Stimulated activated naive CD4-positive, alpha-beta T cell treated with Interleukin-2 at 50 U/mL for 16 hours (primary cell): ENCODE results near the gene RNF157.
"Not testable (repeated sequence)": the region's sequence is repeated elsewhere in the genome, so short reads cannot be mapped to it uniquely, and the experiment has no call there.

ENCODE experiments used
- DNase-seq: peaks from one replicate; lab custom pipeline; 2025; lab: John Stamatoyannopoulos, UW

Gene RNF157

DNA sequence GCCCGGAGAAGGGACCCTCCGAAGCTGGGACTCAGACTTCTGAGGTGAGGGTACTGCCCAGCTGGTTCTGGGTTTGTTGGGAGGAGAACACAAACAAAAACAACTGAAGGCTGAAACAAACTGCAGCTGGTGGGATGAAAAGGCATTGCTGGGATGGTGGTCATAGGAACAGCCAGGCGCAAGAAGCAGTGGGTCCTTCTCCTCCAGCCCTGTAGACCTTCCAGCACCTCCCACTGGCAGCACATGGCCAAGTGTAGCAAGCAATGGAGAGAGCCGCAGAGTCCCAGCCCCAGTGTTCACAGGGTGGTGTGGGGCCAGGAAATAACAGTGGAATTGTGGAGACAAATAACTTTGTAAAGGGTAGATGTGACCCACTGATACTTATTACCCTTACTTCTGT is 50.6 kb downstream of the RNF157 start:
- no peak for DNase-seq

DNA sequence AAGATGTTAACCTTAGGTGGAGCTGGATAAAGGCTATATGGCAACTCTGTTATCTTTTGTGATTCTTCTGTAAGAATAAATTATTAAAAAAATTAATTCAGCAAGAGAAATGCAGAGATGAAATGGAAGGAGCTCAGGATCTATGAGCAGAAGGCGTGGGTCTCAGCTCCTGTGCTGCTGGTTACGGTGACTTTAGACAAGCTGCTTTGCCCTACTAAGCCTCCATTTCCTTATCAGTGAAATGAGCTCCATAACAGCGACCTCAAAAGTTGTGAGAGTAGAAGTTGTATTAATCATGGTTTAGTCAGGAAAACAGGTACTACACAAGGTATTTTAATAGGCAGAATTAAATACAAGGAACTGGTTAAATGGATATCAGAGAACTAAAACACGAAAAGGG is 51.0 kb downstream of the RNF157 start:
- no peak for DNase-seq

DNA sequence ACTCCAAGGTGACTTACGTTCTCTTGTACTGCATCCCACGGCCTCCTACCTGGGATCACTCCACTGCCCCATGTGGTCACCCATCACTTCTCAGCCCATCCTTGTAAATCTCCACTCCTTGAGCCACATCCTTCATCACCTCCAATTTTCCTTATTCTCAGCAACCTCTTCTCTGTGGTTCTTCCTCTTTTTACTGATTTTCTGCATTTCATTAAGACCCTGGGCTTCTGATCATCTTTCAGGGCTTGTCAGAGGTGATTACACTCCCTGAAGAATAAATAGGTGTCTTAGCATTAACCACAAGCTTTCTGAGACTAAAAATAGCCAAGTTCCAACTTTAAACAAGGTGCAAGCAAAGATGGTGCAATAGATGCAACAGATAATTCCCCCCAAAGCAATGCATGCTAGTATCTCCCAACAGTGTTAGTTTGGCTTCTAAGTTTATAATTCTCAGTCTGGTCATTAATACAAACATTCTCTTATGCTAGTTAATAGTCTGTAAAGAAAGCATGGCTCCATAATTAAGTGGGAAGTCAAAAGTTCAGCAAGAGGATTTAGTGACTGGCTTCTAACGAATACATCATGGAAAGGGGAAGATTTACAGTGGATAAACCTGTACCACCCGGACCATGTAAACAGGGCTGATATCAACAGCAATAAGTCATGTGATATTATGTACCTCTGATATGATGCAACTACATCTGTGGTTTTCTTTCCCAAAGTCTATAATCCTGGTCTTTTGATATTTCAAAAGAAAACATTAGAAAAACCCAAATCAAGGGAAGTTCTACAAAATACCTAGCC is 51.9 kb downstream of the RNF157 start:
- no peak for DNase-seq

DNA sequence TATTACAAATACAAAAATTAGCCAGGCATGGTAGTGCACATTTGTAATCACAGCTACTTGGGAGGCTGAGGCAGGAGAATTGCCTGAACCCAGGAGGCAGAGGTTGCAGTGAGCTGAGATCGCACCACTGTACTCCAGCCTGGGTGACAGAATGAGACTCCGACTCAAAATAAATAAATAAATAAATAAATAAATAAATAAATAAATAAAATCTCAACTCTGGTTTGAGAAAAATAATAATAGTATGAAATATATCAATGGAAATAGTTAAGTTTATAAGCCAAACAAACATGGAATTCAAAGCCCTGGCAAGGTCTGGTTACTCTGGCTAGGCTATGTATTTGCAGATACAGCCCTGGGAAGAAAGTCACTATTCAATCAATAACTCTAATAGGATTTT is 53.5 kb downstream of the RNF157 start:
- not testable (repeated sequence) for DNase-seq

DNA sequence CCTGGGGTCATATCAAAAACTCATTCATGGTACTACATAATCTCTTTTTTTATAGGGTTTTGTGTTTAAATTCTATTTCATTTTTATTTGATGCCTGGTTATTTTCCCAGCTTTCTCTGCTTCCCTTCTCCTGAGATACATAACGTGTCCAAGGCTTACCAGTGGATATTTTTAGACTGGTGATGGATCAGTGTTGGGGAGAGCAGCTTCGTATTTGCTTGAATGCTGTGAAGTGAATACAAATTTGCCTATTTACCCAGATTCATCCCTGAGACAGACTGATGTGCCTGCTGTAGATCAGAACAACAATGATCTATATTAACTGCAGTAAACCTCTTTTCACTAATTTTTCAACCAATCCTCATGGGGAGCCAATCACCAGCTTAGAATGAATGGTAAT is 56.0 kb downstream of the RNF157 start:
- no peak for DNase-seq

DNA sequence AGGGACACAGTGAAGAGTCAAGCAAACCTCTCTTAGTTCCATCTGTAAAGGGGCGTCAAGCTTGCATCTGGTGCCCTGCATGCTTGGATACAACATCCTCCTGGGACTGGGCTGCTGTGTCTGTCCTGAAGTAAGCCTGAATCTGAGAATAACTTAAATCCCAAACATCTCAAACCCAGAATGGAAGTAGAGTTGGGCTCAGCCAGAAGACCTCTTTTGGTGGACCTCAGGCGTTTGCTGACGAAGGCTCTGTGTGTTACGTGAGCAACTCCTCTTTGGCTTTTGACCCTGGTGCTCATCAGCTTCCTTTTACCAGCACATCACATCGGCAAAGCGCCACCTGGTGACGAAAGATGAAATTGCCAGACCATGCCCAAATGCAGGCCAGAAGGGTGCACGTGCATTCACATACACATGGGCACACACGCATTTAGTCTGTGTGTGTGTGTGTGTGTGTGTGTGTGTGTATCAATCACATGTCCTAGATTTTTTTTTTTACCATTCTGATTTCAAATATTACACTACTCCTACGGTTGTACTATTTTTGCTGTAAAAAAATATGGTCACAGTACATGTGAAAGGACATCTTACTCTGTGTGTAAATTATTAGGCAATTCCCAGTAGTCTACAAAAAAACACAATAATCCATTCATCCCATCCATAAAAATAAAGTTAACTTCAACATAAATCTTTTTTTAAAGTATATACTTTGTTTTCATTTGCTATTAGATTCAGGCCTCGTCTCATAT is 58.1 kb downstream of the RNF157 start:
- DNase-seq = peak; percentile 90

DNA sequence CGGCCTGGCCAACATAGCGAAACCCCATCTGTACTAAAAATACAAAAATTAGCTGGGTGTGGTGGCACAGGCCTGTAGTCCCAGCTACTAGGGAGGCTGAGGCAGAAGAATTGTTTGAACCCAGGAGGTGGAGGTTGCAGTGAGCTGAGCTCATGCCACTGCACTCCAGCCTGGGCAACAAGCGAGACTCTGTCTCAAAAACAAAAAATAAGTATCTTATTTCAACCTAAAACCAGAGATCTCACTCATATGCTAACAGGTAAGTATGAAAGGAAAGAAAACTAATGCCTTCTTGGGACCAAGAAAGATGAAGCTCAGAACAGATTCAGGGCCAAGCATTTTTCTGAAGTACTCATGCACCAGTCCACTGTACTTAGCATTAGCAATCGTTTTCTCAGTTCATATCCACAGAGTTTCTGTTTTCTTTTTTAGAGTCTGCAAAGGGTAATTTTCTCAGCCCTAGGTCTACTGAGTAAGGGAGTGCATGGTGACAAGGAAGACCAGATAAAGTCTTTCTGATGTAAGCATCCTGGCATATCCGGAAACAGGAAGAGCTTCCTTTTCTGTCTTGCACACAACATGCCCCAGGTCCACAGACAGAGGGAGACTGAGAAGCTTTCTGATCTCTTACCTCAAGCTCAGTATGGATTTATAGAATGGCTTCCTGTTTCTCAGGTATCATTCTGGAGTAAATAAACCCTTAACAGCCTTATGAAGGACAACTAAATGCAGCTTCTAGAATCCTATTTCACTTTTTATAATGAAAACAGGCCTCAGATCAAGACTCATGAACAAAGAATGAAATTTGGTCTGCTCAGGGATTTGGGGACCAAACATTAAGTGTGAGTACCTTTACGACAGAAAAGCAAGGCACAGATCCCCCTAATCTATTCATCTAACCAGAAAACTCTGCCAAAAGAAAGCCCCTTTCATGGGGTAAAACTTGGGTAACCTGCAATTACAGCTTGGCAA is 60.5 kb downstream of the RNF157 start:
- no peak for DNase-seq

DNA sequence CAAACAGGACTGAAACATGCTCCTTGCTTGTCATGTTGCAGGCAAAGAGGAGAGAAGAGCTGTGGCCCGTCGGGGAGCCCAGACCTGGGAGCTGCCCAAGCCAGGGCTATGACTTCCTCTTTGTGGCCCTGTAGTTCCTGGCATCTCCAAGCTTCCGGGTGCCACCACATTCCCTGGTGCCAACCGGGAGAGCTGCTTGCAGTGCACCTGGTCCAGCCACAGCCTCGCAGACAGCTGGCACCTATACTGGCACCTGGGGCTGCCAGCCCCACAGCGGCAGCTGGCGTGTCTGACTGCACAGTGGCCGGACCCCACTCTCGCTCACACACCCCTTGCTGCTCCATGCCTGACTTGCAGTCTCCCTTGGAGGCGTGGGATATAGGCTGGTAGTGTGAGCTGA is 62.2 kb downstream of the RNF157 start:
- DNase-seq = no peak

DNA sequence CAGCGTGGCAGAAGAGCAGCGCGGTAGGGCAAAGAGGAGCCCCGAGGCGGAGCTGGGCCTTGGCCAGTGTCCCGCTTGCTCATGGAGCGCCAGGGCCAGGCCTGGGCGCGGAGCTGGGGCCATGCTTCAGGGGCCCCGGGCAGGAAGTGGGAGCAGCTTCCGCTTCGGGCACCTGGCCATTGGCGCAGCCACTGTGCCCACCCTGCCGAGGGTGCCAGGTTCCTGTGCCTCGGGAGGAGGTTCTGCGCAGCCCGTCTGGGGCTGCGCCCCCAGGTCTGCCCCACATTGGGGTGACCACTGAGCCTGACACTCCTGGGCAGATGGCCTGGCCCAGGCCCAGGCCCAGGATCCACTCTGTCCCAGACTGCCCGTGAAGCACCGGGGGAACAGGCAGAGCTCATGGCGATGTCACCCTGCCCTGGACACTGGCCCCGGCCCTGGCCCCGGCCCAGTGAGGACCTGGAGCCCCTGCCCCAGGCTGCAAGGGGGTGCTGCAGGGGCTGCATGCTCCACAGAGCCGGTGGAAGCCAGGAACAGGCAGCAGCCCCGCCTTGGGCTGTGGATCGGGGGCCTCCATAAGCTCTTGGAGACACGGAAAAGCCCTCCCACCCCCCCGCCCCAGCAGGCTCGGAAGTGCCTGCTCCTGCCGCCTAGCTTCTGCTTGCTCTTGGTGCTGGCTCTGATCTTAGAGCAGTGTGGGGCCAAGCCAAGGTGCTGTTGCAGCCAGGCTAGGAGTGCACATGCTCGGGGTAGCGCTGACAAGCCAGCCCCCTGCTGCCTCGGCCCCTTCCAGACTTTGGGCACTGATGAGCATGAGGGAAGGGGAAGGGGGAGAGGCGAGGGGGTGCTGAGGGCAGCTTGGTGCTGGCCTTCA is 63.4 kb downstream of the RNF157 start:
- DNase-seq = no peak

DNA sequence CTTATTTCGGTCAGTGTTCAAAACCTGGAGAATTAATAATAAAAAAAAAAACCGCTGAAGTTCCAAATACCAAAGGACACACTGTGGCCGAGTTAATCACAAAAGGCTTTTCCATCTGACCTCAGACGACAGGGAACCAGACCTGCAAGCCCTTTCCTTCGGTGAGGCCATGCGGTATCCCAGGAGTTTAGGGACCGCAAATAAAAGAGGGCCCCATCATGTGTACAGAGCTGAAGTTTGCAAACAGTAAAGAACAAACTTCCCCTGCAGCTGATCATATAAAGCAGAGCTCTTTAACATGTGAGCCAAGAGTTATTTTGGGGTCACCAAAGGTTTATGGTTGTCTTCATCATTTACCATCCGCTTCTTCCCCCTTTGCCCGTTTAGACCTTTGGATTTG is 66.3 kb downstream of the RNF157 start:
- DNase-seq = no peak

DNA sequence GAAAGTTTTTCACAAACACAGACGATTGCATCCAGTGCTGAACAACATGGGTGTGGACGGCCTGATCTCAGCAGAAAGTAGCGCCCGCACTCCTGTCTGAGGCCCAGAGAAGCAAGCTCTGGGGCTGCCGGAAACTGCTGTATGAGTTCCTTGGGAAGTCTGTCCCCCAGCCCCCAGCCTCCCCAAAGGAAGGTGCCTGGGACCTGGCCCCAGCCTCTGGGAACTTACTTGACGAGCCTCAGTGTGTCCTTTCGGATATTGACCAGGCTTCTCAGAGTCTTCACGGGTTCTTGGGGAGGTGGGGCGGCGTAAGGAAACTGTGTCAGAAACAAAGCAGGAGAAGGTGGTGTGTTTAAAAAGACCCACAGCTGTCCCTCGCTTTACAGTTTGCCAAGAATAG is 66.8 kb downstream of the RNF157 start:
- no peak for DNase-seq

DNA sequence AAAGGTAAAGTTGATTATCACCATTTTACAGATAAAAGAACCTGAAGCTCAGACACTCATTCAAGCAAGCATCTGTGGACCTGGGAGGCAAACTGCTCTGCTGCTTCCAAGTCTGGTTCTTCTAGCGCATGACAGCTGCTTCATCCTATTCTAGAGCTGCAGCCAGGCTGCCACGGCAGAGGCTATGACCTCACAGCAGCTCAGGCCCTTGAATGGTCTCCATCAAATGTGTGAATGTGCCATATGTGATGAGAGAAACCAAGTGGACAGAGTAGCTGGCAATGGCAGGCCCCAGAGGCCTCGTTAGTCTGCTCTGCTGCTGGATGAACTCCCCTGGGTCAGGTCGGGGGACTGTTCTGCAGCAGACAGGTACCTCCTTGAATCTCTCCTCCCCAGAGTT is 68.6 kb downstream of the RNF157 start:
- DNase-seq = no peak

DNA sequence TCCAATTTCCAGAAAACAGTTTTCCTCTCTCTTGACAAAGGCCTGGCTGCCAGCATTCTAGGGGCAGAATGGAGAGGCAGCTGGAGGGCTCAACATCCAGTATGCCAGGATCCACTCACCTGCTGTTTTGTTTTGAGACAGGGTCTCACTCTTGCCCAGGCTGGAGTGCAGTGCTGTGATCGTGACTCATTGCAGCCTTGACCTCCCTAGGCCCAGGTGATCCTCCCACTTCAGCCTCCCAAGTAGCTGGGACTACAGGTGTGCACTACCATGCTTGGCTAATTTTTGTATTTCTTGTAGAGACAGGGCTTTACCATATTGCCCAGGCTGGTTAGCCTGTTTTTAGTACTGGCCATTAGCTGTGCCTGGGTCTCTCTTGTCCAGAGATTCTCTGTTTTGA is 70.2 kb downstream of the RNF157 start:
- DNase-seq = no peak

DNA sequence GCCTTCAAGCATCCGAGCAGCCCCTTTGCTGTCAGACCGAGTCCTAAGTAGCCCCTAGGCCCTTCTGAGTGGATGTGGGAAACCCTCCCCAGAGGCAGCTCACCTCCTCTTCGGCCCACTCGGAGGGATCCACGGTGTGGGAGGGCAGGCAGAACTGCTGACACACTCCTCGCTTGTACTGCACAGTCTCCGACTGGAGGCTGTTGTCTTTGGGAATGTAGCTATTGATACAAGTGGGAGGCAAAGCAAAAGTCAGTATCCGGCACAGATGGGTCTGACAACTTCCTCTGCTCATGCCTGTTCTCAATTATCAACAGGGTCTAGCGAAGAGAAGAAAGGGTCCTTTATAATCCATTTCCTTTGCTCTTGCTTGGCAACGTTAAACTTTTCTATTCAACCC is 73.4 kb downstream of the RNF157 start:
- DNase-seq = no peak

DNA sequence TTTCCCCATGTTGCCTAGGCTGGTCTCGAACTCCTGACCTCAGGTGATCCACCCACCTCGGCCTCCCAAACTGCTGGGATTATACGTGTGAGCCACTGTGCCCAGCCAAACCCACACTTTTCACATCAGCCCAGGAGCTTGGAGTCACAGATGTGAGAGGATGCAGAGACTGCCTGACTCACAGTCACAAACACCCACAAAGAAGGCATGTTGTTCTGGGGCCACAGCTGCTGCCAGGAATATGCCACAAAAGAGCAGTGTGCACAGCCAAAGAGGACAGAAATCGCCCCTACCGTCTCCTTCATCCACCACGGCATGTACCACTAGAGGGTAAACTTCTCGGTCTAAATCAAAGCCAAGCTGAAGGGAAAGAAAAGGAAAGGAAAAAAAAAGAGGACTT is 74.1 kb downstream of the RNF157 start:
- DNase-seq = no peak

DNA sequence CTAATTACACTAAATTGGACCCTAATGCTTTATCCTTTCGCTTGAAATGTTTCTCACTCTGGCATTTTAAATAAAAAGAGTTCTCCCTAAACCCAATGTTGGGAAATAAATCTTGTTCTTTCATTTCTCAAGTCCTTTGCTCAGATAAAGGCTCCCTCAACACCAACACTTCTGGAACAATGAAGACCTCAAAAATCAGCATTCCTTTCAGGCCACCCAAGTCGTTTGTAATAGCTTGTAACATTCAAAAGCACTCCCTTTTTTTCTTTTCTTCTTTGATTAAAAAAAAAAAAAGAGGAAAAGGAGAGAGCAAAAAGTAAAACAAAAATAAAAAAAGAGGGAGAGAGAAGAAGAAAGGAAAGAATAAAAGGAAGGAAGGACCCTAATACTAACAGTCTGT is 76.0 kb downstream of the RNF157 start:
- no peak for DNase-seq

DNA sequence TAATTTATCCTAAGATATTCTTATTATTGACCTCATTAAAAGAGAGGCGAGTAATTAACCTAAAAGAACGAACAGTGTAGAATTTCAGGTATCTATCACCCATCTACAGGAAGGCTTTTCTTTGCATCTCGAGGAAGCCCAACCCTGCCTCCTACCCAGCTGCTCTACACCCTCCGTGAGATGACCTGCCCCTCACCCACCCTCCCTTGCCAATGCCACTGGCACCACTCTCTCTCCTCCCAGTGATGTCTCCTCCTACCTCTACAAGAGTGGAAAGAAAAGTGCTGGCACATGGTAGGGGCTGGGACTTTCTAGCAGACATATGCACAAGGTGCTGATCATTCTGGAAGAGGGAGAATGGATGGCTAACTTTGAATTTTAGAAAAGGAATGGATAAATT is 76.4 kb downstream of the RNF157 start:
- DNase-seq = no peak

DNA sequence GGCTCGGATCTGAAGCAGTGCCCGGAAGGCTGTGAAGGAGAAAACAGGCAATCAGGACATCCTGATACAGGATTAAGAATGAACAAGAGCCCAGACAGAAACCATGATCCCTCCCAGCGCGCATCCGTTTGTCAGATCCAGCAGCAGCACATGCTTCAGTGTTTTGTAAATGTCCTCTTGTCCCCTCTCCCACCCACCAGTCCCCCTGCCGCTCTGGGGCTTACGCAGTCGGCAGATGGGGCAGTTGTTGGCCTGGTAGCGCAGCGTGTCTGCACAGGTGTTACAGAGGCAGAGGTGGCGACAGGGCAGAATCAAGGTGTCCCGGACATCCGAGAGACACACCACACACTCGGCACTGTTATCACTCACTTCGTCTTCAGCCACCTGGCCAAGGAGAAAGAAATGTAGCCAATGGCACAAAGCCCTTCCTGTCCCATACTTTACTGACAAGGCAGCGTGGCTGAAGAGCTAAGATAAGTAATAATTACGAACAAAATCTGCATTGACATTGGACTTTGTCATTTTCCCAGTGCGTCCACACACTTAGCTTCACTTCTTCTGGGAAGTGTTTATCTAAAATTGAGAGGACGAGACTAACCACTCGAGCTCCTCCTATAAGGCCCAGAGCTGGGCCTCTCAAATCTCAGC is 78.5 kb downstream of the RNF157 start:
- DNase-seq = no peak

DNA sequence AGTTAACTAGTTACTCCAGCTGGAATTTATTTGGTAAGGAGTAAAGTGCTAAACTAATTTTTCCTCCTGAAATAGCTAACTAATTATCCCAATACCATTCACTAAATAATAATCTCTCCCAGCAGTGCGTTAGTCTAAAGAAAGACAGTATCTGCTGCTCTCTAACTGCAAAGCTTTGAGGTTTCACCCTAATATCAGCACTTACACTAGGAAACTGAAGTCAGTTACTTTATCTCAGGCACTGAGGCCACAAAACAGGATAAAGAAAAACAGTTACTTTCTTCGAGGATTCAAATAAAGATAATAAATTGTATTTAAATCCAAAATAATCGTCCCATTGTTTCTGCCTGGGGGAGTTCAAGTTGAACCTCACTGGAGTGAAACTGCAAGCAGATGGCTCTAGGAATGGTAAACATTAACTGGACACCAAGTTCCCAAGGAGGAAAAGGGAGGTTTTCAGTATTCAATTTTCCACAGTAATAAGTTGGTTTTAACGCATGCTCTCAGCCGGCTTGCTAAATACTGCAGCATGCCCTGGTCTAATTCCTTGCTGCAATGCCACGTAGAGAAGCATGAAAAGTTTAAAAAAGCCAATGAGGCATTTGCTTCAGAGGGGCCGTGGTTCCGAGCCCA is 79.3 kb downstream of the RNF157 start:
- no peak for DNase-seq

DNA sequence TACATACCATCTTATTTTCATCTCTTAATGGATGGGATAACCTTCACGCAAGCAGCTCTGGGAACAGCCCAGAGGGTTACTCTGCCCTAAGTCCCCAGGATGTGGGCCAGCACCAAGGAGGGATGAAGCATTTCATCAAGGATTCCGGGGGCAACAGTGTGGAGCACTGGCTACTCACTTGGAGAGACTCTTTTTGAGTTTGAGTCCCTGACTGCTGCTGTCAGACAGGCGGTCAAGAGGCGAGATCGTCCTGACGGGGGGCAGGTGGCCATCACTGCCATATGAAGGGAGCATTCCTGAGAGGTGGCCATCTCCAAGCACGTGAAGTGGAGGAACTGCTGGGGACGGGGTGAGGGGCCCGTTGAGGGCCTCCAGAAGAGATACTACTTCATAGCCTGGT is 81.1 kb downstream of the RNF157 start:
- DNase-seq = no peak

DNA sequence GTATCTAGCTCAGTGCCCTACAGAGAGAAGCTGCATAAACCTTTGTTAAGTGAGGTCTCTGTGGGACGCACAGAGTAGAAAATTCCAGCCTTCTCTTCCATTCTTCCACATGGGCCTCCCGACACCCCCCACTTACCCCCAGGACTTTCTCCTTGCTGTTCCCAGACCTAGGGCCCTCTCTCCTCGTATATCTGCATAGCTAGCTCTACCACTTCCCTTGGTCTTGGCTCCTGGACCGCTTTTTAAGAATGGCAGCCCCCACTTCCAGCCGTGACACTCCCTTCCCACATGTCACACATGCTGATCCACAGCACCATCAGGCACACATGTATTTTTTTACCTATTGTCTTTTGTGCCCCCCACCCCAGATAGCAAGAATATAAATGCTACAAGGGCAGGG is 82.5 kb downstream of the RNF157 start:
- no peak for DNase-seq
